ENCODE measurements around the gene JAZF1.
"Not testable (repeated sequence)": the region's sequence is repeated elsewhere in the genome, so short reads cannot be mapped to it uniquely, and the experiment has no call there.

Gene JAZF1

GRCh38 chr7:27899601-27900000, 281.0 kb downstream of the JAZF1 start:
- Histone ChIP-seq H3K27me3 (ENCODE audit: insufficient read depth, low read length) (no peaks in the 10 kb centered on the region), H3K27ac (ENCODE audit: low read depth, low read length) (no peak overlapping the region), H3K4me1 (ENCODE audit: control insufficient read depth, insufficient read depth, low read length, unreplicated experiment) (peaks cover 23% of the 10 kb centered on the region), H2AFZ (ENCODE audit: low read length, unreplicated experiment) (no peak overlapping the region), H3K4me3 (ENCODE audit: low read depth, low read length) (no peak overlapping the region), H3K79me2 (ENCODE audit: control insufficient read depth, insufficient read depth, low read length, unreplicated experiment) (peaks cover 7% of the 10 kb centered on the region), H3K36me3 (ENCODE audit: insufficient read depth, low read length) (0 out of 2 replicates have a peak, but pooled peaks cover under 1% of the 10 kb centered on the region)

GRCh38 chr7:27897441-27897847, 283.2 kb downstream of the JAZF1 start:
- Histone ChIP-seq H3K36me3 (ENCODE audit: insufficient read depth, low read length) (peaks cover 6% of the 10 kb centered on the region; the same call in 1 of the 2 replicates), H3K4me3 (ENCODE audit: low read depth, low read length) (no peak overlapping the region), H2AFZ (ENCODE audit: low read length, unreplicated experiment) (no peak overlapping the region), H3K4me1 (ENCODE audit: control insufficient read depth, insufficient read depth, low read length, unreplicated experiment) (peaks cover 23% of the 10 kb centered on the region), H3K79me2 (ENCODE audit: control insufficient read depth, insufficient read depth, low read length, unreplicated experiment) (peaks cover 7% of the 10 kb centered on the region), H3K27ac (ENCODE audit: low read depth, low read length) (no peak overlapping the region), H3K27me3 (ENCODE audit: insufficient read depth, low read length) (no peaks in the 10 kb centered on the region)

GRCh38 chr7:27897001-27897400, 283.6 kb downstream of the JAZF1 start:
- Histone ChIP-seq H3K4me3 (ENCODE audit: low read depth, low read length) (no peak overlapping the region), H3K36me3 (ENCODE audit: insufficient read depth, low read length) (peaks cover 6% of the 10 kb centered on the region; the same call in 1 of the 2 replicates), H3K4me1 (ENCODE audit: control insufficient read depth, insufficient read depth, low read length, unreplicated experiment) (peaks cover 23% of the 10 kb centered on the region), H3K27ac (ENCODE audit: low read depth, low read length) (no peak overlapping the region), H2AFZ (ENCODE audit: low read length, unreplicated experiment) (no peak overlapping the region), H3K79me2 (ENCODE audit: control insufficient read depth, insufficient read depth, low read length, unreplicated experiment) (peaks cover 7% of the 10 kb centered on the region), H3K27me3 (ENCODE audit: insufficient read depth, low read length) (no peaks in the 10 kb centered on the region)

- Histone ChIP-seq H3K27me3 (ENCODE audit: insufficient read depth, low read length) (no peaks in the 10 kb centered on the region), H3K4me1 (ENCODE audit: control insufficient read depth, insufficient read depth, low read length, unreplicated experiment) (peaks cover 16% of the 10 kb centered on the region), H3K79me2 (ENCODE audit: control insufficient read depth, insufficient read depth, low read length, unreplicated experiment) (peaks cover 7% of the 10 kb centered on the region), H3K4me3 (ENCODE audit: low read depth, low read length) (no peak overlapping the region), H3K36me3 (ENCODE audit: insufficient read depth, low read length) (peaks cover 6% of the 10 kb centered on the region; the same call in 1 of the 2 replicates), H3K27ac (ENCODE audit: low read depth, low read length) (no peak overlapping the region), H2AFZ (ENCODE audit: low read length, unreplicated experiment) (no peak overlapping the region)
Measured at GRCh38 chr7:27895551-27895950, 285.0 kb downstream of the JAZF1 start.

GRCh38 chr7:27890205-27890849, 290.3 kb downstream of the JAZF1 start:
- H3K27me3 ChIP-seq (ENCODE audit: insufficient read depth, low read length), result no peaks in the 10 kb centered on the region
- H3K4me3 ChIP-seq (ENCODE audit: low read depth, low read length), result no peak overlapping the region
- no peak overlapping the region for H3K27ac ChIP-seq (ENCODE audit: low read depth, low read length)
- no peak overlapping the region for H2AFZ ChIP-seq (ENCODE audit: low read length, unreplicated experiment)
- H3K36me3 ChIP-seq (ENCODE audit: insufficient read depth, low read length), result peaks cover 6% of the 10 kb centered on the region; the same call in 1 of the 2 replicates
- no peaks in the 10 kb centered on the region for H3K4me1 ChIP-seq (ENCODE audit: control insufficient read depth, insufficient read depth, low read length, unreplicated experiment)
- no peaks in the 10 kb centered on the region for H3K79me2 ChIP-seq (ENCODE audit: control insufficient read depth, insufficient read depth, low read length, unreplicated experiment)

GRCh38 chr7:27889800-27890199, 290.8 kb downstream of the JAZF1 start:
- no peak overlapping the region for H3K27ac ChIP-seq (ENCODE audit: low read depth, low read length)
- no peaks in the 10 kb centered on the region for H3K27me3 ChIP-seq (ENCODE audit: insufficient read depth, low read length)
- H2AFZ ChIP-seq (ENCODE audit: low read length, unreplicated experiment), result no peak overlapping the region
- H3K4me1 ChIP-seq (ENCODE audit: control insufficient read depth, insufficient read depth, low read length, unreplicated experiment), result no peaks in the 10 kb centered on the region
- no peaks in the 10 kb centered on the region for H3K79me2 ChIP-seq (ENCODE audit: control insufficient read depth, insufficient read depth, low read length, unreplicated experiment)
- peaks cover 6% of the 10 kb centered on the region; the same call in 1 of the 2 replicates for H3K36me3 ChIP-seq (ENCODE audit: insufficient read depth, low read length)
- no peak overlapping the region for H3K4me3 ChIP-seq (ENCODE audit: low read depth, low read length)

- no peak overlapping the region for H3K27ac ChIP-seq (ENCODE audit: low read depth, low read length)
- H3K36me3 ChIP-seq (ENCODE audit: insufficient read depth, low read length), result no peaks in the 10 kb centered on the region
- no peak overlapping the region for H3K4me3 ChIP-seq (ENCODE audit: low read depth, low read length)
- H3K4me1 ChIP-seq (ENCODE audit: control insufficient read depth, insufficient read depth, low read length, unreplicated experiment), result no peaks in the 10 kb centered on the region
- no peaks in the 10 kb centered on the region for H3K79me2 ChIP-seq (ENCODE audit: control insufficient read depth, insufficient read depth, low read length, unreplicated experiment)
- no peaks in the 10 kb centered on the region for H3K27me3 ChIP-seq (ENCODE audit: insufficient read depth, low read length)
- H2AFZ ChIP-seq (ENCODE audit: low read length, unreplicated experiment), result no peak overlapping the region
Measured at GRCh38 chr7:27888736-27889135, 291.9 kb downstream of the JAZF1 start.

GRCh38 chr7:27886710-27887109, 293.9 kb downstream of the JAZF1 start:
- H3K4me1 ChIP-seq (ENCODE audit: control insufficient read depth, insufficient read depth, low read length, unreplicated experiment); H3K27ac ChIP-seq (ENCODE audit: low read depth, low read length); H2AFZ ChIP-seq (ENCODE audit: low read length, unreplicated experiment); H3K79me2 ChIP-seq (ENCODE audit: control insufficient read depth, insufficient read depth, low read length, unreplicated experiment); H3K4me3 ChIP-seq (ENCODE audit: low read depth, low read length); H3K27me3 ChIP-seq (ENCODE audit: insufficient read depth, low read length); H3K36me3 ChIP-seq (ENCODE audit: insufficient read depth, low read length): not testable (repeated sequence)

GRCh38 chr7:27885652-27886051, 294.9 kb downstream of the JAZF1 start:
- no peak overlapping the region for H3K27ac ChIP-seq (ENCODE audit: low read depth, low read length)
- H2AFZ ChIP-seq (ENCODE audit: low read length, unreplicated experiment), result no peak overlapping the region
- H3K4me3 ChIP-seq (ENCODE audit: low read depth, low read length), result no peak overlapping the region
- H3K27me3 ChIP-seq (ENCODE audit: insufficient read depth, low read length), result no peaks in the 10 kb centered on the region
- H3K36me3 ChIP-seq (ENCODE audit: insufficient read depth, low read length), result no peaks in the 10 kb centered on the region
- no peaks in the 10 kb centered on the region for H3K79me2 ChIP-seq (ENCODE audit: control insufficient read depth, insufficient read depth, low read length, unreplicated experiment)
- H3K4me1 ChIP-seq (ENCODE audit: control insufficient read depth, insufficient read depth, low read length, unreplicated experiment), result no peaks in the 10 kb centered on the region

- Histone ChIP-seq H2AFZ (ENCODE audit: low read length, unreplicated experiment) (no peak overlapping the region), H3K4me1 (ENCODE audit: control insufficient read depth, insufficient read depth, low read length, unreplicated experiment) (no peaks in the 10 kb centered on the region), H3K4me3 (ENCODE audit: low read depth, low read length) (no peak overlapping the region), H3K36me3 (ENCODE audit: insufficient read depth, low read length) (0 out of 2 replicates have a peak, but pooled peaks cover 4% of the 10 kb centered on the region), H3K27me3 (ENCODE audit: insufficient read depth, low read length) (no peaks in the 10 kb centered on the region), H3K27ac (ENCODE audit: low read depth, low read length) (no peak overlapping the region), H3K79me2 (ENCODE audit: control insufficient read depth, insufficient read depth, low read length, unreplicated experiment) (peaks cover 2% of the 10 kb centered on the region)
Measured at GRCh38 chr7:27883696-27884095, 296.9 kb downstream of the JAZF1 start.

GRCh38 chr7:27876756-27877155, 303.8 kb downstream of the JAZF1 start:
- H3K4me3 ChIP-seq (ENCODE audit: low read depth, low read length), result no peak overlapping the region
- no peaks in the 10 kb centered on the region for H3K27me3 ChIP-seq (ENCODE audit: insufficient read depth, low read length)

More at GRCh38 chr7:27876756-27877155, 303.8 kb downstream of the JAZF1 start:
- no peak overlapping the region for H2AFZ ChIP-seq (ENCODE audit: low read length, unreplicated experiment)
- no peak overlapping the region for H3K27ac ChIP-seq (ENCODE audit: low read depth, low read length)
- 0 out of 2 replicates have a peak, but pooled peaks cover 4% of the 10 kb centered on the region for H3K36me3 ChIP-seq (ENCODE audit: insufficient read depth, low read length)
- peaks cover 19% of the 10 kb centered on the region for H3K4me1 ChIP-seq (ENCODE audit: control insufficient read depth, insufficient read depth, low read length, unreplicated experiment)
- peaks cover 2% of the 10 kb centered on the region for H3K79me2 ChIP-seq (ENCODE audit: control insufficient read depth, insufficient read depth, low read length, unreplicated experiment)
